HepG2 (cell line): Measurements from ENCODE around the gene DNAAF3. TPM values are rescaled to one million over a fixed set of nuclear protein-coding genes. Genes with fewer than 3 reads are reported as not detected.

Experiments used
- CHCHD3 ChIP-seq: sonication (generic); formaldehyde crosslinking; IDR thresholded peaks from 2 replicates; pipeline ENCODE4 v1.8.0; 2022; ENCODE audit warnings: mild to moderate bottlenecking, missing genetic modification reagents, moderate library complexity
- CHD2 ChIP-seq: IDR thresholded peaks from 2 replicates; pipeline ENCODE4 v1.6.1; 2011; ENCODE audit warnings: low read depth, low read length, improper control_type of control experiment
- HNRNPK ChIP-seq: fragments of 200-400 bp; formaldehyde crosslinking; IDR thresholded peaks from 2 replicates; pipeline ENCODE4 v1.6.1; 2018; ENCODE audit warnings: low read length, low read depth, moderate library complexity, mild to moderate bottlenecking; ENCODE audit not compliant: poor library complexity, severe bottlenecking
- MLLT10 ChIP-seq: sonication (generic); formaldehyde crosslinking; IDR thresholded peaks from 2 replicates; pipeline ENCODE4 v1.4.0; 2020; ENCODE audit warnings: missing genetic modification reagents
- POLR2AphosphoS5 ChIP-seq: IDR thresholded peaks from 2 replicates; pipeline ENCODE4 v1.6.1; 2012; ENCODE audit warnings: low read depth, low read length
- TFDP2 ChIP-seq: sonication (generic); formaldehyde crosslinking; IDR thresholded peaks from 2 replicates; pipeline ENCODE4 v1.4.0; 2020; ENCODE audit warnings: missing genetic modification reagents
- ZNF207 ChIP-seq: fragments of 450-650 bp; IDR thresholded peaks from 2 replicates; pipeline ENCODE4 v1.6.1; 2016; ENCODE audit warnings: antibody characterized with exemption, borderline replicate concordance
- ZNF350 ChIP-seq: sonication (generic); formaldehyde crosslinking; IDR thresholded peaks from 2 replicates; pipeline ENCODE4 v1.4.0; 2020; ENCODE audit warnings: mild to moderate bottlenecking, low read depth, missing genetic modification reagents, borderline replicate concordance
- ZNF407 ChIP-seq: sonication (generic); formaldehyde crosslinking; IDR thresholded peaks from one replicate; pipeline ENCODE4 v1.5.1; 2020; ENCODE audit warnings: mild to moderate bottlenecking, missing genetic modification reagents; ENCODE audit errors: not compliant biosample characterization
- ZNF468 ChIP-seq: sonication (generic); formaldehyde crosslinking; IDR thresholded peaks from 2 replicates; pipeline ENCODE4 v1.8.0; 2022; ENCODE audit warnings: mild to moderate bottlenecking, moderate library complexity, missing genetic modification reagents
- ZNF512 ChIP-seq: sonication (generic); formaldehyde crosslinking; IDR thresholded peaks from 2 replicates; pipeline ENCODE4 v1.4.0; 2020; ENCODE audit warnings: mild to moderate bottlenecking, missing genetic modification reagents
- ZNF564 ChIP-seq: sonication (generic); formaldehyde crosslinking; IDR thresholded peaks from 2 replicates; pipeline ENCODE4 v1.8.1; 2023; ENCODE audit warnings: mild to moderate bottlenecking, missing genetic modification reagents
- ZNF597 ChIP-seq: sonication (generic); formaldehyde crosslinking; IDR thresholded peaks from 2 replicates; pipeline ENCODE4 v1.5.0; 2020; ENCODE audit warnings: missing genetic modification reagents
- ZNF639 ChIP-seq: conservative IDR thresholded peaks from 2 replicates; pipeline ENCODE4 v1.6.1; 2018; ENCODE audit warnings: missing genetic modification reagents
- ZNF782 ChIP-seq: sonication (generic); formaldehyde crosslinking; IDR thresholded peaks from 2 replicates; pipeline ENCODE4 v1.4.0; 2020; ENCODE audit warnings: missing genetic modification reagents, mild to moderate bottlenecking, borderline replicate concordance
- polyA plus RNA-seq, 8 experiments: library from polyadenylated mRNA; depleted of rRNA in 3 of 8; stranded (reverse) in 7 of 8; unstranded in 1 of 8; fragments of >200 nt; fragmentation: Illumina TruSeq in 4 of 8; extraction: Trizol in 4 of 8; gene quantifications; 2 replicates each; pipeline versions ENCODE4 v1.2.1 to v1.2.3, GENCODE V29; 2011 to 2016; ENCODE audit warnings: low read depth in 4 of 8, missing spikeins in 1 of 8, mixed read lengths in 1 of 8; ENCODE audit not compliant: insufficient read depth in 1 of 8
- total RNA-seq, 5 experiments: library from RNA; depleted of rRNA; stranded (reverse); fragments of >200 nt; fragmentation: Illumina TruSeq; extraction: Trizol; gene quantifications; 2 replicates each; pipeline ENCODE4 v1.2.3, GENCODE V29; 2016; ENCODE audit warnings: low read depth in 1 of 5

DNAAF3 gene
- total and polyA plus RNA-seq, 2 of the 13 experiments (the other 11 are each of a cell fraction or from before 2014, with no cell fraction given): 0.30 to 0.40 TPM

- no peak for TF ChIP-seq ZNF407 (CRISPR knock-in tag)
- no peak for TF ChIP-seq ZNF207
- no peak for TF ChIP-seq MLLT10
- peak; percentile 69; the same call in 1 of the 2 replicates for TF ChIP-seq ZNF350
- TF ChIP-seq ZNF564: no peak
- no peak; the same call in 1 of the 2 replicates for TF ChIP-seq ZNF597
- no peak for TF ChIP-seq ZNF512 (CRISPR knock-in tag)
- no peak for TF ChIP-seq CHD2
- TF ChIP-seq POLR2AphosphoS5: peak; percentile 72
- TF ChIP-seq TFDP2 (CRISPR knock-in tag): peak; percentile 62; the same call in 1 of the 2 replicates
- no peak for TF ChIP-seq CHCHD3 (CRISPR knock-in tag)
- no peak for TF ChIP-seq ZNF782 (CRISPR knock-in tag)
- TF ChIP-seq ZNF639 (CRISPR knock-in tag): peak; percentile 88; the same call in 1 of the 2 replicates
- no peak for TF ChIP-seq HNRNPK
- TF ChIP-seq ZNF468: no peak
Observed at GRCh38 chr19:55117663-55118391, 48.6 kb downstream of the DNAAF3 start (continued).
